AG09319 (cell line): ENCODE data around the gene TOR4A.

ENCODE experiments used
- DNase-seq: peaks from one replicate; pipeline ENCODE4 v3.0.0-alpha.2; 2010; ENCODE audit warnings: low read depth; ENCODE audit errors: extremely low read depth
- TF ChIP-seq, protein P1 (sequence below): IDR thresholded peaks from 2 replicates; pipeline ENCODE4 v1.5.1; 2011; ENCODE audit warnings: low read depth, mild to moderate bottlenecking, inconsistent platforms, low read length, moderate library complexity

The TOR4A gene

DNA sequence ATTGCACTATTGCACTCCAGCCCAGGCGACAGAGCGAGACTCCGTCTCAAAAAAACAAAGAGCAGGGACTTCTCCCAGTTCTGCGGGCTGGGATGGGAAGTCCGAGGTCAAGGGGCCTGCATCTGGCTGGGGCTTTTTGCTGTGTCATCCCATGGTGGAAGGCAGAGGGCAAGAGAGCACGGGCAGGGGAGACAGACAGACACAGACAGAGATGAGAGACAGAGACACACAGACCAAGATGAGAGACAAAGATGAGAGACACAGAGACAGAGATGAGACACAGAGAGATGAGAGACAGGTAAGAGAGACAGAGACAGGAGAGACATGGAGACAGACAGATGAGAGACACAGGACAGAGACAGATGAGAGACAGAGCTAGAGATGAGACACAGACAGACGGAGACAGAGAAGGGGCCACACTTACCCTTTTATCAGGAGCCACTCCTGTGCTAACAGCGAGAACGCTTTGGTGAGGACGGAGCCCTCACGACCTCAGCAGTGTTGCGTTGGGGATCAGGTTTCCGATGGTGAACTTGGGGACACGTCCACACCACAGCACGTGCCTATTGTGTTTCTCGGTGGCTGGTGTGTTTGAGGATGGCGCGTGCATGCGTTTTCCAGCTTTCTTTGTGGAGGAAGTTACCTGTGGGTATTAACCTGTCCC is 8.9 kb upstream of the TOR4A start:
- TF ChIP-seq, protein P1, sequence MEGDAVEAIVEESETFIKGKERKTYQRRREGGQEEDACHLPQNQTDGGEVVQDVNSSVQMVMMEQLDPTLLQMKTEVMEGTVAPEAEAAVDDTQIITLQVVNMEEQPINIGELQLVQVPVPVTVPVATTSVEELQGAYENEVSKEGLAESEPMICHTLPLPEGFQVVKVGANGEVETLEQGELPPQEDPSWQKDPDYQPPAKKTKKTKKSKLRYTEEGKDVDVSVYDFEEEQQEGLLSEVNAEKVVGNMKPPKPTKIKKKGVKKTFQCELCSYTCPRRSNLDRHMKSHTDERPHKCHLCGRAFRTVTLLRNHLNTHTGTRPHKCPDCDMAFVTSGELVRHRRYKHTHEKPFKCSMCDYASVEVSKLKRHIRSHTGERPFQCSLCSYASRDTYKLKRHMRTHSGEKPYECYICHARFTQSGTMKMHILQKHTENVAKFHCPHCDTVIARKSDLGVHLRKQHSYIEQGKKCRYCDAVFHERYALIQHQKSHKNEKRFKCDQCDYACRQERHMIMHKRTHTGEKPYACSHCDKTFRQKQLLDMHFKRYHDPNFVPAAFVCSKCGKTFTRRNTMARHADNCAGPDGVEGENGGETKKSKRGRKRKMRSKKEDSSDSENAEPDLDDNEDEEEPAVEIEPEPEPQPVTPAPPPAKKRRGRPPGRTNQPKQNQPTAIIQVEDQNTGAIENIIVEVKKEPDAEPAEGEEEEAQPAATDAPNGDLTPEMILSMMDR: no peak
- DNase-seq: no peak

DNA sequence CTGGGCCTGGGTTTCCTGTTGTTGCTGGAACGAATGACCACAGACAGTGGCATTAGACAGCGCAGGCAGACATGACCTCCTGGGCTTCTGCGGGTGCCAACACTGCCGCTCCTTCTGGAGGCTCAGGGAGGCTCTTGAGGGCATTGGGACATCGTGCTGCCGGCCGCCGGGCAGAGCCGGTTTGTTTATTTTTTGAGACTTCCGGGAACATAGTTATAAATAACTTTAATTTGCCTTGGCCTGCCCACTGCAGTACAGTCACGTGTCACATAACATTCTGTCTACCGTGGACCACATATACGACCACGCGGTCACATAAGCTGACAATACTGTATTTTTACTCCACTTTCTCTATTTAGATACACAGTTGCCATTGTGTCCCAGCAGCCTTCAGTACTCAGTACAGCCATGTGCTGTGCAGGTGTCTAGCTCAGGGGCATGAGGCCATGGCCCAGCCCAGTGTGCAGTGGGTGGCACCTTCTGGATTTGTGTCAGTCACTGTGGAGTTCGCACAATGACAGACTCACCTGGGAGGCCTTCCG is 8.2 kb upstream of the TOR4A start:
- DNase-seq: no peak
- TF ChIP-seq, protein P1: no peak

DNA sequence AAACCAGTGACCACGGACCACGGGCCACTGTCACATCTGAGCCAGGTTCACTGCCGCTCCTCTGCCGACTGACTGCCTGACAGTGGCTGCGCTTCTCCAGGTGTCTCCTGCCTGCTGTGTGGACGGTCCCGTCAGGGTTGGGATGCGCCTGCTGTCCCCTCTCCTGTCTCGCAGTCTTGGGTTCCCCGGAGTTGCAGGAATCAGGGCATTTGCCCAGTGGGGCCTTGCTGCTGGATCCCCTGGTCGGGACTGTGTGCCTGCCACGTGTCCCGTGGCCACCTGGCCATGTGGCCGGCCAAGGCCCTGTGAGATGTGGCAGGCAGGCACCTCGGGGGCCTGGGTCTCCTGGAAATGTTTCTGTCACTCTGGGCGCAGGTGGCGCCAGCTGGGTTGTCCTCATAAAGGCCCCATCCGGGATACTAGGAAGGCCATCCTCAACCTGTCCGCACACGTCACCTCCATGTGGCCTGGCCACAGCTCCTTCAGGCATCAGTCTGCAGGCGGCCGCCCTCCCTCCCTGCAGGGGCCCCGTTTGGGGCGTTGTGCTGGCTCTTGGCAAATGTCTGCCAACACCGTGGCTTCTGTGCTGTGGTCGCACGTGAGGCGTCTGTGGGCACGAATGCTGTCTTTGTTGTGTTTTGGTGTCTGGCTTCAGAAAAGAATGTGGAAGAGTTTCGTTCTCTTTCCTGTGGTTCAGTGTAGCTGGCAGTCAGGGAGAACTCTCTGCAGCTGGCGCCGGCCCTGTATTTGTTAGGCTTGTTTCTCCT is 6.4 kb upstream of the TOR4A start:
- DNase-seq: no peak
- TF ChIP-seq, protein P1: no peak

DNA sequence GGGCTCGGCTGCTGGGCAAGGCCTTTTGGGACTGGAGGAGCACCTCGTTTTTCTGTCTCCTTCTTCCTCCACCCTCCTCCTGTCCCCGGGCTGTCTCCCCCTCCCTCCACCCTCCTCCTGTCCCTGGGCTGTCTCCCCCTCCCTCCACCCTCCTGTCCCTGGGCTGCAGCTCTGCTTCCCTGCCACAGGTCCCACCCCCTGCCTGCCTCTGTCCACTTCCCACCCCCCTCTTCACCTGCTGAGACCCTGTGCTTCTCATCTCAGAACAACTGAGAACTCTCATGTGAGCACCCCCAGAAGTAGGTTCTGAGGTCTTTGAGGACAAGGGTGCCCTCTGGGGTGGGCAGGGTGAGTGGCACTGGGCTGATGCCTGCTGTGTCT is 5.8 kb upstream of the TOR4A start:
- TF ChIP-seq, protein P1: no peak
- DNase-seq: no peak

DNA sequence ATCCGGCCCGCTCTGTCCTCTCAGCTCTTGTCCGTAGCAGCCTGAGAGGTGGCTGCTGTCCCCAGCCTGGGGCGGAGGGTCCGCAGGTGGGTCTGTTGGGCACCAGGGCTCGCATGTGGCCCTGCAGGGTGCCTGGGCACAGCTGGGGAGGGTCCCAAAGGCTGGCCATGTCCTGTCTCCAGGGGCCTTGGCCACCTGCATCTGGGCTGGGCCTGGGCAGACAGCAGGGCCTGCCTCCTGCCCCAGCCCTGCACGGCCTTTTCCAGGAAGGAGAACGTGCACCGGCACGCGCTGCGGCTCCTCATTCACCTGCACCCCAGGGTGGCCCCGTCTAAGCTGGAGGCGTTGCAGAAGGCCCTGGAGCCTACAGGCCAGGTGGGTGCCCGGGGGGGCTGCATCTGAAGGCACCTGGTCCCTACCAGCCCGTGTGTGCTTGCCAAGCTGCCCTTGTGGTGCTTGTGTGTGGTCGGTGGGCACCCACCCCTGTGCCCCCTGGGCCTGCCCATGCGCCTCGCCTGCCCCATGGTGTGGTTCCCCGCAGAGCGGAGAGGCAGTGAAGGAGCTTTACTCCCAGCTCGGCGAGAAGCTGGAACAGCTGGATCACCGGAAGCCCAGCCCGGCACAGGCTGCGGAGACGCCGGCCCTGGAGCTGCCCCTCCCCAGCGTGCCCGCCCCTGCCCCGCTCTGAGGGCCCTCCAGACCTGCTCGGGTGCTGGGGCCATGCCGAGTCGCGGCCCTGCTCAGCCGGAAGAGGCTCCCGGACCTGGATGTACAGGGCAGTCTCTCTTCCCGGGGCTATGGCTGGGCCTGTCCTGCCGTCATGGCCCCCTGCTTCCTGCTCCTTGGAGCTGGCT is 5.1 kb upstream of the TOR4A start:
- no peak for DNase-seq
- TF ChIP-seq, protein P1: no peak

DNA sequence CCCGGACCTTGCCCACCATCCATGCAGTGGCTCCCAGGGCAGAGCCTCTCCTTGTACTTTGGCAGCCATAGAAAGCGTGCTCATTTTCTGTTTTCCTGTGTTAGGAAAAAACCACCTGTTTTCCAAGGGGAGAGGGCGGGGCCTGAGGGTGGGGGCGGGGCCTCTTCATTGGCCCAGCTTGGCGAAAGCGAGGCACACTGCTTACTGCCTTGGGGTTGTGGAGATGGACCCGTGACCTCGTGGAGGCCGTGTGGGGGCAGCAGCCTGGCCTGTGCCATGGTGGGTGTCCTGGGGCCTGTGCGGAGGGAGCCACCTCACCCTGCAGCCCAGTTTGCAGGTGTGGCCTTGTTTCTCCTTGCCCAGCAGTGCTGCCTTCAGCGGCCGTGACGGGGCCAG is 4.4 kb upstream of the TOR4A start:
- TF ChIP-seq, protein P1: no peak
- no peak for DNase-seq
